HEK293 (cell line): Measurements from ENCODE around the gene VSIR.

Experiments
- CTCF ChIA-PET: fragments of 350-600 bp; formaldehyde crosslinking; extraction: SDS; loops from one replicate; lab custom pipeline; 2021; ENCODE audit warnings: antibody characterized with exemption; lab: Yijun Ruan, JAX
- POLR2A ChIA-PET: fragments of 300-600 bp; formaldehyde crosslinking; extraction: SDS; loops from one replicate; lab custom pipeline; 2020; ENCODE audit warnings: antibody characterized with exemption, inconsistent platforms; lab: Yijun Ruan, JAX
- H3K27ac ChIP-seq: fragments of 200-500 bp; sonication (Bioruptor generic); 2 replicates; pipeline ENCODE4 v1.5.1; 2014; ENCODE audit warnings: low read depth, low read length, control low read depth, inconsistent platforms; ENCODE audit errors: extremely low read depth
- H3K36me3 ChIP-seq, 2 experiments: fragments of 200-500 bp in 1 of 2; sonication (Bioruptor generic) in 1 of 2; 1 replicate in 1 of 2; 2 replicates in 1 of 2; pipeline ENCODE4 v1.5.1; 2014 to 2017; ENCODE audit warnings: inconsistent platforms in 2 of 2, low read length in 2 of 2; ENCODE audit not compliant: control insufficient read depth in 2 of 2, insufficient read depth in 1 of 2
- H3K4me1 ChIP-seq: fragments of 200-500 bp; sonication (Bioruptor generic); 2 replicates; pipeline ENCODE4 v1.5.1; 2014; ENCODE audit warnings: mild to moderate bottlenecking, low read length, inconsistent platforms; ENCODE audit not compliant: control insufficient read depth, insufficient read depth
- H3K4me3 ChIP-seq: 2 replicates; pipeline ENCODE4 v1.5.1; 2011; ENCODE audit warnings: low read depth, mild to moderate bottlenecking, control low read depth, low read length, moderate library complexity
- H3K9me3 ChIP-seq: fragments of 200-500 bp; sonication (Bioruptor generic); 2 replicates; pipeline ENCODE4 v1.5.1; 2014; ENCODE audit warnings: low read depth, low read length, inconsistent platforms; ENCODE audit not compliant: control insufficient read depth, insufficient read depth
- EGR2 ChIP-seq: fragments of 450-650 bp; formaldehyde crosslinking; IDR thresholded peaks from 2 replicates; pipeline ENCODE4 v1.5.1; 2016; ENCODE audit warnings: low read depth, missing biosample characterization, missing genetic modification characterization
- GLIS2 ChIP-seq: fragments of 450-650 bp; formaldehyde crosslinking; IDR thresholded peaks from 2 replicates; pipeline ENCODE4 v1.5.1; 2016; ENCODE audit warnings: missing biosample characterization, missing genetic modification characterization
- OSR2 ChIP-seq: fragments of 450-650 bp; formaldehyde crosslinking; IDR thresholded peaks from 2 replicates; pipeline ENCODE4 v1.5.1; 2016; ENCODE audit warnings: missing biosample characterization, missing genetic modification characterization
- SP7 ChIP-seq: fragments of 450-650 bp; formaldehyde crosslinking; IDR thresholded peaks from 2 replicates; pipeline ENCODE4 v1.5.1; 2016; ENCODE audit warnings: missing biosample characterization, missing genetic modification characterization
- ZBTB1 ChIP-seq: fragments of 450-650 bp; formaldehyde crosslinking; IDR thresholded peaks from 2 replicates; pipeline ENCODE4 v1.5.1; 2016; ENCODE audit warnings: missing biosample characterization, missing genetic modification characterization
- ZBTB17 ChIP-seq: fragments of 450-650 bp; formaldehyde crosslinking; IDR thresholded peaks from 2 replicates; pipeline ENCODE4 v1.5.1; 2016; ENCODE audit warnings: missing biosample characterization, missing genetic modification characterization
- ZBTB26 ChIP-seq: fragments of 450-650 bp; formaldehyde crosslinking; optimal IDR thresholded peaks from 2 replicates; pipeline ENCODE3; 2016; ENCODE audit warnings: missing biosample characterization, mild to moderate bottlenecking, missing genetic modification characterization
- ZBTB6 ChIP-seq: fragments of 450-650 bp; formaldehyde crosslinking; IDR thresholded peaks from 2 replicates; pipeline ENCODE4 v1.5.1; 2017; ENCODE audit warnings: missing biosample characterization, missing genetic modification characterization
- ZEB2 ChIP-seq: fragments of 450-650 bp; formaldehyde crosslinking; IDR thresholded peaks from 2 replicates; pipeline ENCODE4 v1.5.1; 2016; ENCODE audit warnings: missing biosample characterization, missing genetic modification characterization
- ZFHX2 ChIP-seq: fragments of 450-650 bp; formaldehyde crosslinking; conservative IDR thresholded peaks from 2 replicates; pipeline ENCODE4 v1.5.1; 2016; ENCODE audit warnings: missing biosample characterization, missing genetic modification characterization
- ZNF10 ChIP-seq: fragments of 450-650 bp; formaldehyde crosslinking; IDR thresholded peaks from 2 replicates; pipeline ENCODE4 v1.5.1; 2017; ENCODE audit warnings: missing biosample characterization, missing genetic modification characterization
- ZNF112 ChIP-seq: fragments of 450-650 bp; formaldehyde crosslinking; IDR thresholded peaks from 2 replicates; pipeline ENCODE4 v1.5.0; 2017; ENCODE audit warnings: missing biosample characterization, missing genetic modification characterization
- ZNF138 ChIP-seq: fragments of 450-650 bp; formaldehyde crosslinking; IDR thresholded peaks from 2 replicates; pipeline ENCODE4 v1.5.1; 2016; ENCODE audit warnings: missing biosample characterization, missing genetic modification characterization, borderline replicate concordance
- ZNF324 ChIP-seq: fragments of 450-650 bp; formaldehyde crosslinking; IDR thresholded peaks from 2 replicates; pipeline ENCODE4 v1.5.1; 2016; ENCODE audit warnings: missing biosample characterization, missing genetic modification characterization
- ZNF366 ChIP-seq: fragments of 450-650 bp; formaldehyde crosslinking; conservative IDR thresholded peaks from 2 replicates; pipeline ENCODE4 v1.5.1; 2016; ENCODE audit warnings: missing biosample characterization, missing genetic modification characterization
- ZNF391 ChIP-seq: fragments of 450-650 bp; formaldehyde crosslinking; IDR thresholded peaks from 2 replicates; pipeline ENCODE4 v1.5.1; 2016; ENCODE audit warnings: low read depth, missing biosample characterization, missing genetic modification characterization, borderline replicate concordance
- ZNF426 ChIP-seq: fragments of 450-650 bp; formaldehyde crosslinking; IDR thresholded peaks from 2 replicates; pipeline ENCODE4 v1.5.1; 2017; ENCODE audit warnings: missing biosample characterization, missing genetic modification characterization, mild to moderate bottlenecking, inconsistent platforms, moderate library complexity
- ZNF510 ChIP-seq: fragments of 450-650 bp; formaldehyde crosslinking; IDR thresholded peaks from 2 replicates; pipeline ENCODE4 v1.5.1; 2018; ENCODE audit warnings: mild to moderate bottlenecking, missing genetic modification characterization, missing biosample characterization; ENCODE audit not compliant: insufficient replicate concordance
- ZNF549 ChIP-seq: fragments of 450-650 bp; IDR thresholded peaks from 2 replicates; pipeline ENCODE4 v1.5.1; 2018; ENCODE audit warnings: missing biosample characterization, missing genetic modification characterization, mild to moderate bottlenecking, inconsistent platforms, moderate library complexity
- ZNF580 ChIP-seq: fragments of 450-650 bp; formaldehyde crosslinking; IDR thresholded peaks from 2 replicates; pipeline ENCODE4 v1.5.1; 2016; ENCODE audit warnings: missing biosample characterization, missing genetic modification characterization
- ZNF629 ChIP-seq: fragments of 450-650 bp; formaldehyde crosslinking; IDR thresholded peaks from 2 replicates; pipeline ENCODE4 v1.5.1; 2017; ENCODE audit warnings: missing biosample characterization, missing genetic modification characterization
- ZNF76 ChIP-seq: fragments of 450-650 bp; formaldehyde crosslinking; IDR thresholded peaks from 2 replicates; pipeline ENCODE4; 2016; ENCODE audit warnings: low read depth, missing biosample characterization, missing genetic modification characterization, borderline replicate concordance
- ZSCAN30 ChIP-seq: fragments of 450-650 bp; IDR thresholded peaks from 2 replicates; pipeline ENCODE4 v1.5.1; 2018; ENCODE audit warnings: missing biosample characterization, mild to moderate bottlenecking, missing genetic modification characterization, moderate library complexity
- TF ChIP-seq, protein P1 (sequence below): sonication (generic); formaldehyde crosslinking; IDR thresholded peaks from 2 replicates; pipeline ENCODE4 v1.8.1; 2022; ENCODE audit warnings: mild to moderate bottlenecking, moderate library complexity, missing genetic modification reagents
- TF ChIP-seq, protein P2 (sequence below): fragments of 450-650 bp; formaldehyde crosslinking; IDR thresholded peaks from 2 replicates; pipeline ENCODE4 v1.5.1; 2016; ENCODE audit warnings: missing biosample characterization, missing genetic modification characterization
- TF ChIP-seq, protein P3 (sequence below): fragments of 450-650 bp; formaldehyde crosslinking; IDR thresholded peaks from 2 replicates; pipeline ENCODE4 v1.5.1; 2016; ENCODE audit warnings: missing biosample characterization, missing genetic modification characterization

The VSIR gene

GRCh38 chr10:71807557-71808510, 34.5 kb upstream of the VSIR start:
- Histone ChIP-seq H3K4me3 (no peak overlapping the region), H3K9me3 (no peaks in the 10 kb centered on the region), H3K36me3 (no peaks in the 10 kb centered on the region), H3K27ac (no peak overlapping the region), H3K4me1 (peaks cover 6% of the 10 kb centered on the region; the same call in 1 of the 2 replicates)
- ChIA-PET POLR2A (no interaction called here), CTCF (interaction anchor here (1.5 kb wide), 1 partner anchor 88 kb away, joined by 4 read pairs; no protein-coding TSS in a partner anchor)
- TF ChIP-seq ZNF138 (tag by site-specific recombination) (no peak), EGR2 (tag by site-specific recombination) (peak; percentile 55), ZSCAN30 (tag by site-specific recombination) (no peak), ZNF10 (no peak), ZFHX2 (tag by site-specific recombination) (0 out of 2 replicates have a peak, but pooled peaks have one; percentile 18), SP7 (no peak), ZNF324 (tag by site-specific recombination) (no peak), ZNF112 (tag by site-specific recombination) (no peak), ZNF580 (tag by site-specific recombination) (no peak), ZBTB17 (tag by site-specific recombination) (peak; percentile 71; the same call in 1 of the 2 replicates), ZNF366 (tag by site-specific recombination) (peak; percentile 97), ZNF549 (tag by site-specific recombination) (no peak), ZNF510 (tag by site-specific recombination) (no peak), GLIS2 (tag by site-specific recombination) (no peak), ZEB2 (tag by site-specific recombination) (no peak), ZNF76 (no peak), ZBTB6 (tag by site-specific recombination) (no peak)
- TF ChIP-seq, protein P1, sequence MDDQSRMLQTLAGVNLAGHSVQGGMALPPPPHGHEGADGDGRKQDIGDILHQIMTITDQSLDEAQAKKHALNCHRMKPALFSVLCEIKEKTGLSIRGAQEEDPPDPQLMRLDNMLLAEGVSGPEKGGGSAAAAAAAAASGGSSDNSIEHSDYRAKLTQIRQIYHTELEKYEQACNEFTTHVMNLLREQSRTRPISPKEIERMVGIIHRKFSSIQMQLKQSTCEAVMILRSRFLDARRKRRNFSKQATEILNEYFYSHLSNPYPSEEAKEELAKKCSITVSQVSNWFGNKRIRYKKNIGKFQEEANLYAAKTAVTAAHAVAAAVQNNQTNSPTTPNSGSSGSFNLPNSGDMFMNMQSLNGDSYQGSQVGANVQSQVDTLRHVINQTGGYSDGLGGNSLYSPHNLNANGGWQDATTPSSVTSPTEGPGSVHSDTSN (CRISPR knock-in tag): no peak
- TF ChIP-seq, protein P2, sequence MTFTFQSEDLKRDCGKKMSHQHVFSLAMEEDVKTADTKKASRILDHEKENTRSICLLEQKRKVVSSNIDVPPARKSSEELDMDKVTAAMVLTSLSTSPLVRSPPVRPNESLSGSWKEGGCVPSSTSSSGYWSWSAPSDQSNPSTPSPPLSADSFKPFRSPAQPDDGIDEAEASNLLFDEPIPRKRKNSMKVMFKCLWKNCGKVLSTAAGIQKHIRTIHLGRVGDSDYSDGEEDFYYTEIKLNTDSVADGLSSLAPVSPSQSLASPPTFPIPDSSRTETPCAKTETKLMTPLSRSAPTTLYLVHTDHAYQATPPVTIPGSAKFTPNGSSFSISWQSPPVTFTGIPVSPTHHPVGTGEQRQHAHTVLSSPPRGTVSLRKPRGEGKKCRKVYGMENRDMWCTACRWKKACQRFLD: no peak

- POLR2A ChIA-PET: interaction anchor here (0.7 kb wide), 1 partner anchor 42 kb away, joined by 3 read pairs; no protein-coding TSS in a partner anchor
- CTCF ChIA-PET: interaction anchor here (0.7 to 2.5 kb wide), 3 partner anchors 15 to 110 kb away, joined by 3 to 12 read pairs (median 7); partner anchors contain the start of gene VSIR
- Histone ChIP-seq H3K9me3 (no peaks in the 10 kb centered on the region), H3K4me1 (no peaks in the 10 kb centered on the region), H3K4me3 (no peak overlapping the region), H3K27ac (no peak overlapping the region), H3K36me3 (no peaks in the 10 kb centered on the region)
- TF ChIP-seq ZNF426 (tag by site-specific recombination) (no peak), ZNF391 (tag by site-specific recombination) (no peak), OSR2 (tag by site-specific recombination) (no peak), ZBTB26 (tag by site-specific recombination) (no peak), ZNF629 (no peak), ZBTB1 (no peak)
- TF ChIP-seq, protein P3, sequence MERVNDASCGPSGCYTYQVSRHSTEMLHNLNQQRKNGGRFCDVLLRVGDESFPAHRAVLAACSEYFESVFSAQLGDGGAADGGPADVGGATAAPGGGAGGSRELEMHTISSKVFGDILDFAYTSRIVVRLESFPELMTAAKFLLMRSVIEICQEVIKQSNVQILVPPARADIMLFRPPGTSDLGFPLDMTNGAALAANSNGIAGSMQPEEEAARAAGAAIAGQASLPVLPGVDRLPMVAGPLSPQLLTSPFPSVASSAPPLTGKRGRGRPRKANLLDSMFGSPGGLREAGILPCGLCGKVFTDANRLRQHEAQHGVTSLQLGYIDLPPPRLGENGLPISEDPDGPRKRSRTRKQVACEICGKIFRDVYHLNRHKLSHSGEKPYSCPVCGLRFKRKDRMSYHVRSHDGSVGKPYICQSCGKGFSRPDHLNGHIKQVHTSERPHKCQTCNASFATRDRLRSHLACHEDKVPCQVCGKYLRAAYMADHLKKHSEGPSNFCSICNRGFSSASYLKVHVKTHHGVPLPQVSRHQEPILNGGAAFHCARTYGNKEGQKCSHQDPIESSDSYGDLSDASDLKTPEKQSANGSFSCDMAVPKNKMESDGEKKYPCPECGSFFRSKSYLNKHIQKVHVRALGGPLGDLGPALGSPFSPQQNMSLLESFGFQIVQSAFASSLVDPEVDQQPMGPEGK: no peak
Measured at GRCh38 chr10:71806704-71807556, 33.6 kb upstream of the VSIR start.
